ENCODE data around the gene ZNF337.

DNA sequence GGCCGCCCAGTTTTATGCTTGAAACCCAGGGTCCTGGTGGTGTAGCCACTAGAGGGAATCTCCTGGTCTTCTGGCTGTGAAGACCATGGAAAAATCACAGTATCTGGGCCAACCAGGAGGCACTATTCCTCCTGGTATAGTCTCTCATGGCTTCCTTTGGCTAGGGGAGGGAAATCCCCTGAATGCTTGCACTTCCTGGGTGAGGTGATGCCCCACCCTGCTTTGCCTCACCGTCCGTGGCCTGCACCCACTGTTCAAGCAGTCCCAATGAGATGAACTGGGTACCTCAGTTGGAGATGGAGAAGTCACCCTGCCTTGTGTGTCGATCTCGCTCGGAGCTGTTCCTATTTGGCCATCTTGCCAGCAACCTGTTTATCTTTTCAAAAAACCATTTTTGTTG lies 10.1 kb upstream of the ZNF337 start:
- TF ChIP-seq CEBPB (IDR thresholded peaks at IDR 0.05; ENCODE audit: borderline replicate concordance, low read depth, low read length) (no peak), ADNP (CRISPR knock-in tag; IDR thresholded peaks at IDR 0.05) (no peak), EZH2 (conservative IDR thresholded peaks at IDR 0.05; ENCODE audit: low read depth, low read length) (no peak)
- TF ChIP-seq, protein P1, sequence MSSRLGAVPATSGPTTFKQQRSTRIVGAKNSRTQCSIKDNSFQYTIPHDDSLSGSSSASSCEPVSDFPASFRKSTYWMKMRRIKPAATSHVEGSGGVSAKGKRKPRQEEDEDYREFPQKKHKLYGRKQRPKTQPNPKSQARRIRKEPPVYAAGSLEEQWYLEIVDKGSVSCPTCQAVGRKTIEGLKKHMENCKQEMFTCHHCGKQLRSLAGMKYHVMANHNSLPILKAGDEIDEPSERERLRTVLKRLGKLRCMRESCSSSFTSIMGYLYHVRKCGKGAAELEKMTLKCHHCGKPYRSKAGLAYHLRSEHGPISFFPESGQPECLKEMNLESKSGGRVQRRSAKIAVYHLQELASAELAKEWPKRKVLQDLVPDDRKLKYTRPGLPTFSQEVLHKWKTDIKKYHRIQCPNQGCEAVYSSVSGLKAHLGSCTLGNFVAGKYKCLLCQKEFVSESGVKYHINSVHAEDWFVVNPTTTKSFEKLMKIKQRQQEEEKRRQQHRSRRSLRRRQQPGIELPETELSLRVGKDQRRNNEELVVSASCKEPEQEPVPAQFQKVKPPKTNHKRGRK (CRISPR knock-in tag; IDR thresholded peaks at IDR 0.05): no peak
